ENCODE results near the gene TNK2.
"Not testable (repeated sequence)": the region's sequence is repeated elsewhere in the genome, so short reads cannot be mapped to it uniquely, and the experiment has no call there.

TNK2 gene

DNA sequence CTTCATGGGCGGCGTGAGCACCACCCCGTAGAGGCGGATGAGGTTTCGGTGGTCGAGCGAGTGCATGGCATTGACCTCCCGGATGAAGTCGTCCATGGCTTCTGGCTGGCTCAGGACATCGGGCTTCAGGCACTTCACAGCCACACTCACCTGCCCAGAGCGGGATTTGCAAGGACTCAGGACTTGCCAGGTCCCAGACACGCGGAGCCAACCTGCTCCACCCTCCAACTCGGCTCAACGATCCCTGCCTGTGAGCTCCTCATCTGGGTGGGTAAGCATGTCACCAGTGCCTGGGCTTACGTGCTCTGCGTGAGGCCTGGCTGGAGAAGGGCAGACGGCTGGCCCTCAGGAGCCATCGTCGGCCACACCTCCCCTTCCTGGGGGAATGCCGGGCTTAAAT, 25.2 kb downstream of the TNK2 start:
- no peak for DNase-seq

DNA sequence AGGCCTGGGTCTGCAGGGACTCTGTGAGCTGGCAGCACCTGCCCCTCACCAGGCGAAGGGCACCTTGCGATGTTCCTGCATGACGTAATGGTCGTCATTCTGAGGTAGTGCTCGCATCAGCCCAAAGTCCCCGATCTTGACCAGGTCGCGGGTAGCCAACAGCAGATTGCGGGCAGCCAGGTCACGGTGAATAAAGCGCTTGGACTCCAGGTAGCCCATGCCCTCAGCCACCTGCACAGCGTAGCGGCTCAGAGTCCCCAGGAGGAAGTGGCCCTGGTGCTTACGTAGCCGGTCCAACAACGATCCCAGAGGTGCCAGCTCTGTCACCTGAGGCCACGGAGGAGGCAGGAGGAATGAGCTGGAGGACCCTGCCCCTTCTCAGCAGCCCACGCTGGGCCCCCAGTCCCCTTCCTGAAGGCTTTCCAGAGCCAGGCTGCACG, 26.3 kb downstream of the TNK2 start:
- no peak for DNase-seq

DNA sequence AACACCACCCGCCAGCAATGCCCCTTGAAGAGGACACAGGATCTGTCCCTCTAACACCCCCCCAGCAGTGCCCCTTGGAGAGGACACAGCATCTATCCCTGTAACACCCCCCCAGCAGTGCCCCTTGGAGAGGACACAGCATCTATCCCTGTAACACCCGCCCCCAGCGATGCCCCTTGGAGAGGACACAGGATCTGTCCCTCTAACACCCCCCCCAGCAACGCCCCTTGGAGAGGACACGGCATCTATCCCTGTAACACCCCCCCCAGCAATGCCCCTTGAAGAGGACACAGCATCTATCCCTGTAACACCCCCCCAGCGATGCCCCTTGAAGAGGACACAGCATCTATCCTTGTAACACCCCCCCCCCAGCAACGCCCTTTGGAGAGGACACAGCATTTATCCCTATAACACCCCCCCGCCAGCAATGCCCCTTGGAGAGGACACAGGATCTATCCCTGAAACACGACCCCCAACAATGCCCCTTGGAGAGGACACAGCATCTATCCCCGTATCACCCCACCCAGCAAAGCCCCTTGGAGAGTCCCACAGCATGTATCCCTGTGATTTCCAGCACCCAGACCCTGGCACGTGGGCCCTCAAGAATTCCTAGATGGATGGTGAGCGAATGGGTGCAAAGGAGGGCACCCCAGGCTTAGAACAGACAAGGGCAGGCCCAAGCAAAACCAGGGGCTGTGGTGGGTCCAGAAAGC, 26.9 kb downstream of the TNK2 start:
- no peak for DNase-seq

DNA sequence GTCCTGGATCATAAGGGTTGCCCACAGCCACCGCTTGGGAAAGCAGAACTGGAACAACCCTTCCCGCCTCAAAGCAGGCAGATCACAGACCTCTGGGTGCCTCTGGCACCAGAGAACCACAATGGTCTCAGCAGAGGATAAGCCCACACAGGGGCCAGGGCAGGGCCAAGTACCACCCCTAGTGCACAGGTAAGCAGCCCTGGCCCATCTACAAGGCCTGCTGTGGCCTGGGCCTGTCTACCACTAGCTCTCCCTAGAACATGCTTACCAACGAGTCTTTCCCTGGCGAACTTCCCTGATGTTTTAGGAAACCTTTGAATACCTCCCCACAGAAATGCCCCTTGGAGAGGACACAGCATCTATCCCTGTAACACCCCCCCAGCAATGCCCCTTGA, 28.3 kb downstream of the TNK2 start:
- DNase-seq, result no peak

DNA sequence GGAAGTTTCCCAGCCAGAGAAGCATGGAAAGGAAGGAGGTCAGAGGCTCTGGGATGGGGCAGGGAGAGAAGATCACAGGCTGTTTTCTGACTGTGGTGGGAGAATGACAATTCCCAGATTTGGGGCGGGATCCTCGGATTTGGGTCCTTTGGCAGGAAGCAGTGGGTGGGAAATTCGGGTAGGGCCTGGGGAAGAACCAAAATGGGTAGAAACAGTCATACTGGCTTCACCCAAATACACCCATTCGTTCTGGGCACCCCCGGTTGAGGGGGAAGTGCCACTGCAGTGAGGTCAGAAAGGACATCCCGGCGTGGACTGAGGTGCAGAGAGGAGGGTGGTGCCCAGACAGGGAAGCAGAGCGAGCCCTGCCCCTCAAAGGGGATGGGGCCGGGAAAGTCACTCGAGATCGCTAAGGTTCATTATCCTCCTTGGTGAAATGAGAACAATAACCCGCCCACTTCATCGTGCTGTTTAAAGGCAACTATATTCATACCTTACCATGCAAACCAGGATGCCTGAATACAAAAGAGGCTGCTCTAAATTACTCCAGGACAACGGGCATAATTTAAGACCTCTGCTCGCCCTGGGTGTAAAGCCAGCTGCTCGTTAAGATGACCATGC, 28.8 kb downstream of the TNK2 start:
- no peak for DNase-seq

DNA sequence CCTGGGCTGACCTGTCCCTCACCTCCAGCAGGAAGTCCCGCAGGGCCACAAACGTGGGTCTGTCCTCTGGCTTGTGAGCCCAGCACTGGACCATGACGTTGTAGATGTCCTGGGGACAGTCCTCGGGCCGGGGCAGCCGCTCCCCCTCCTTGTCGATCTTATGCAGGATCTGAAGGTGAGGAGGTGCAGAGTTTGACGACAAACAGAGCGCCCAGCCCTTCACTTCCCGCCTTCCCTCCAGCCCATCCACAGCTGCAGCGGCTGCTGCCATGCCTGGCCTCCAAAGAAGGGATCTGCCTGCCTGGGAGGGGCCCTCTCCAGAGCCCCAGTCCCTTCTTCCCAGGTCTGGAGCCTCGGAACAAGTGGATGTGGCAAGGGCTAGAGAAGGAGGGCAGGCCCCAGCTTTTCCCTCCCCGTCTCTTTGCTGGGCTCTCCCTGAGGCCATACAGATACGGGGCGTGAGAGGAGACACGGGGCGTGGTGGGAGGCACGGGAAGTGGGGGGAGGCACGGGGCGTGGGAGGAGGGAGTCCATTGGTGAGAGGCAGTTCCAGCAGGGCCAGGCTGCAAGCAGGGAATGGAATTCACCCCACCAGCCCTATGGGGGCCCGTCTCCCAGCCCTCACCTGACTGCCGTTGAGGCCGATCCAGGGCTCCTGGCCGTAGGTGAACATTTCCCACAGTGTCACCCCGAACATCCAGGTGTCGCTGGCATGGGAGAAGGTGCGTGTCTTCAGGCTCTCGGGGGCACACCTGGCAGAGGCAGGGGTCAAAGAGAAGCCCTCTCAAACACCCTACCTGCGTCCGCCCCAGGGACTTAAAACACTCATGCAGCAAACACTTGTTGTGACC, 29.7 kb downstream of the TNK2 start:
- no peak for DNase-seq

DNA sequence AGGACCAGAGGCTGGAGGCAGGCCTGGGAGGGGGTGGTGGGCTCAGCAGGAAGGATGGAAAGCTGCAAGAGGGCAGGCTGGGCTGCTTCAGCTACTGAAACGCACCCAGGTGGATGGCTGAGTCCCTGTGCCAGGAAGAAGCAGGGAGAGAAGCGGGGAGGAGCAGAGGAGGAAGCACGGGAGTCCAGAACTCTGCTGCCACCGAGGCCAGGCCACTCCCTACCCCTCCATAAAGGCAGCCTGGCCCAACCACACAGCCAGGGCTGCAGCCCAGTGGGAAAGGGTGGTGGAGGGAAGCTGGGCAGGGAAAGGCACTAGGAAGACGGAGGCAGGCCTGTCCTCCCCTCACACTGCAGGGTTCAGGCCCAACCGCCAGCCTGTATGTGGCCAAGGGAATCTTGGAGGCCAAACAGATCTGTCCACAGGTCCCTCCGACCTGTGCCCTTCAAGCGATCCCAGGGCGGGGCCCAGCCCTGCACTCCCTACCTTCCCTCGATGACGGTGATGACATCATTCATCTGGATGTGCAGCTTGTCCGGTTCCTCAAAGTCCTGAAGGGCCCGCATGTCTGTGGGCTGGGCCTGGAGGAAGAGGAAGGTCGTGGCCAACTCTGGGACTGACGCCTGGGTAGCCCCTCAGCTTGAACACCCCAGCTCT, 30.5 kb downstream of the TNK2 start:
- DNase-seq, result no peak

DNA sequence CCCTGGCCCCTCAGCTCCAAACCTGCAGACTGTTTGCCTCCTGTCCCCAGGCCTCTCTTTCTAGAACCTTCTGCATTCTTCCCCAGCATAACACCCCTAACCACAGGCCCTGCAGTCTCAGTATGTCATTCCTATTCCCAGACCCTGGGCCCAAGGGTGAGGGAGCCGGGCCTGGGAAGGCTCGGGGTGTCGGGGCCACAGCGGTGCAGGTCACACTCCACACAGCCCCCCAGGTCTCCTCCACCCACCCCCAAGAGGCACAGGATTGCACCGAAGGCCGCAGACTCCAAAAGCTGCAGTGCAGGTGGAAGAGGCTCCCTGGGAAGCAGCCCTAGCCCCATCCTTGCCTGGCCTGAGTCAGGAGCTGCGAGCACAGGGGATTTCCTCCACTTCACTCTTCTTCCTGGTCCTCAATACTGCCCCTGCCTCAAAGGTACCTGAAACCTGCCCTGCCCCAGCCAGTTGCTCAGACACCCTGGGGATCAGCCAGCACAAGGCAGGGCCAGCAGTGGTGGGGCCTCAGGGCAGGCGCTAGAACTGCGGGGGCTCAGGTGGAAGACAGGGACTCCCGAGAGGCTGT, 31.1 kb downstream of the TNK2 start:
- DNase-seq, result no peak

DNA sequence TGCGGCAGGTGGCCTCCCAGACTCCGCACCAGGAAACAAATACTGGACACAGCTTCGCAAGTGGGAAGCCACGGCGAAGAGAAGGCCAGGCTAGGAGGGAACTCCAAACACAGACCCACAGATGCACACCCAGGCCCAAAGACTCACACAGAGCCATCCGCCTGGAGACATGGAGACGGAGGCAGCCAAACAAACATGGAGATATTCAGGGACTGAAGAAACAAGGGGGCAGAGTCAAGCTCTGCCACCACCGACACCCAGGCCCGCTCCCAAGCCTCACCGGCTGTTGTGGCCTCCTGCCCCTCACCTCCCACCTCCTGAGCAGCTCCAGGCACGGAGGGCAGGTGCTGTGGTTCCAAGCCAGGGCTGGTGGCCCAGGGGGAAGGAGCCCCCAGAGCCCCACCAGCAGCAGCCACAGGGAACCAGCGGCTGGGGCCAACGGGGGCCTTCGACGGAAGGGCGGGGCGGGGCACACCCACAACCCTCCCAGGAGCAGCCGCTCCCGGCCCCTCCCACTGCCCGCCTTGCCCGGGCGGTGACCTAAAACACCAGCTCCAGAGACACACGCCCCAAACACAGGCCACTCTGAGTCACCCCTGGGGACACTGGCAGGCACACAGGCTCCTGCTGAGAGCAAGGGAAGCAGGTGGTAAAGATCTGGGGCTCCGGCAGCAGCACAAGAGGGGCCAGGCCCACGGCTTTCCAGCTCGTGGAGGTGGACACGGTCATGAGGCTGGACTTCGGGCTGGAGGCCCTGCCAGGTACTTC, 31.9 kb downstream of the TNK2 start:
- no peak for DNase-seq

DNA sequence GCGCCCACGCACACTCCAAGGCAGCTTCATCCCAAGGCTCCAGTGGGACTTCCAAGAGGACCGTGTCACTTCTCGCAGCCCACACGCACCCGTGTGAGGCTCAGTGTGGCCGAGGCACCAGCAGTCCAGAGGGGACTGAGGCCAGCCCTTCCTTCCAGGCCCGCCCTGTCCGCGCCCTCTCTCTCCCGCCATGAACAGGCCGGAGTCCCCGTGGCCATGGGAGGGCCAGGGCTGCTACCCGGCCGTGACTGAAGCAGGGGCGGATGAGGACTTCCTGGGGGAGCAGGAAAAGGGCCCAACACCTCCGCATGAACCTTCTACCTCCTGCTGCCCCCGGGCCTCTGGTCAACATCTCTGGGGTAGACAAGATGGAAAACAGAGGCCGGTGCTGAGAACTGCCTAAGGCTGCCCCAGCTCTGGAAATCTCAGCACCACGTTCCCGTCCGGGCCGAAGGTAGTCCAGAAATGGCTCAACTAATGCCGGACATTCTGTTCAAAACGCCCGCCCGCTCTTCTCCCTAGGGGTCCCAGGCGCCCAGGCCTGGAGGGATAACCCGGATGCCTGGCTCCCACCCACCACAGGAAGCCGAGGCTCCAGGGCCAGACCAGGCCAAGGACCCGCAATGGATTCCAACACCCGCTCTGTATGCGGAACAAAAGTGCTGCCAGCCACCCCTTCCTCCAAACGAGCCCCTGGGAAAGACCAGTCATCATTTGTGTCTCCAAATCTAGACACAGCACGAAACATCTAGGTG, 32.7 kb downstream of the TNK2 start:
- no peak for DNase-seq

DNA sequence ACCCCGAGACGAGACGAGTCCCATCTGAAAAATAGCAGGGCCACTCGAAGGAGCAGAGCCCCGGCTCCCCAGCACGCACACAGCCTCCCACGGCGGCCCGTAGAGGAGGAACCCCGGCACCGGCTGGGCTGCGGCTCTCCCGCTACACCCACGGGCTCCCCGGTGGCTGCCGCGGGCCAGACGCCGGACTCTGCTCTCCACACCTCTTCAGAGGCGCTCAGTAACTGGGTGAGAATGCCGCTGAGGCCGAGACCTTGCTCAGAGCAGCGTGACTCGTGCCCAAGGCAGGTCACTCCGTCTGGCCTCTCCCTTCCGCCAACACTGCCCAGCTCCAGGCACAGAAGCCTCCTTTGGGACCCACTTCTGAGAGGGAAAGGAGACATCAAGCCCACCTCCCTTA, 34.4 kb downstream of the TNK2 start:
- DNase-seq, result no peak

DNA sequence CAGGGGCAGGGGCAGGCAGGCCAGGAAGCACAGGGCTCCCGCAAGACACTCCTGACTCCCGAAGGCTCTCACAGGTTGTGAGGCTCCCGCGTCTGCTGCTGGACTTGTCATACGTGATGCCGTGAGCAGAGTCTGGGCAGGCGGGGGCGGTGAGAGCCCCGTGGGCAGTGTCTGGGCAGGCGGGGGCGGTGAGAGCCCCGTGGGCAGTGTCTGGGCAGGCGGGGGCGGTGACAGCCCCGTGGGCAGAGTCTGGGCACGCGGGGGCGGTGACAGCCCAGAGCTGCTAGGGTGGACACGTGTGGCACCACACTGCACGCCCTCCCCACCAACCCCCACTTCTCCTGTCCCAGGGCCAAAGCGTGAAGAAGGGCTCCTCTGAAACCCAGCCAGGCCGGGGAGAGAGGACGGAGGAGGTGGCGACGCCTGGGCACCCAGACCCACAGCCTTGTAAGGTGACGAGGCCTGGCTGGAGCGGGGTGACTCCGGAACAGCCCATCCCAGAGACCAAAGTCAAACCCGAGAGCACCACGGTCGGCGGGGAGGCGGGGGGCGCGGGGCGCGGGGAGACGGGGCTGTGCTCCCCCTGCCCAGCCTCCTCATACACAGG, 35.0 kb downstream of the TNK2 start:
- DNase-seq, result no peak

DNA sequence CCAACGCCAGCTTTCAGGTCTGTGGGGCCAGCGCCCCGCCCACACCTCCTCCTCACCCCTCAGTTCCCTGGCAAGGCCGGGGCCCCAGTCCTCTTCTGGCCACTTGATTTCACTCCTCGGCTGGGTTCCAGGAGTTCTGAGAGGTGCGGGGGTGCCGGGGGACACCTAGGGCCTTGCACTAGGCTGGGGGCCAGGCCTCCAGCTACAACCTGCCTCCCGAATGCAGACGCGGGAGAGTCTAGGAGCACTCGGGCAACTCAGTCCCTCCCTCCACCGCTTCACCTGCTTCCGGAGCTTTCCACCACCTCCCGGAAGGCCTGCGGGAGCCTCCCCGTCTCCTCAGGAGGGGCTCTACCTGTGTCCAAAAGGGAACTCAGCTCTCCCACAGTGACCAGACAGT, 35.6 kb downstream of the TNK2 start:
- no peak for DNase-seq

DNA sequence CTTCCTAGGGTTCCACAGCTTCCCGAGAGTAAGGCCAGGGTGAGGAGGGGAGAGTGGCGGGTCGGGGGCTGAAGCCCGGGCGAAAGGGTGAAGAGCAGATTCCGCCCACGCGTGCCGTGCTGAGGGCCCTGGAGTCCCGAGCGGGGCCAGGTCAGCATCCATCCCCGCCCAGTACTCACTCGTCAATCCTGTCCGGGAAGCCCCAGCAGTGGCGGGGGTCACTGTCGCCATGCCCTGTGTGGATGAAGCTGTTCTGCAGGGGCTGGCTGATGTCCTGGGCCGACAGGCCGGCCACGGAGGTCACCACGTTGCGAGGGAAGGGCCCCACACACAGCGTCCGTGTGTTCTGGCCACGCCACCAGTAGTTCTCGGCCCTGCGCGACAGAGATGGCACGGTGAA, 36.3 kb downstream of the TNK2 start:
- DNase-seq, result no peak

DNA sequence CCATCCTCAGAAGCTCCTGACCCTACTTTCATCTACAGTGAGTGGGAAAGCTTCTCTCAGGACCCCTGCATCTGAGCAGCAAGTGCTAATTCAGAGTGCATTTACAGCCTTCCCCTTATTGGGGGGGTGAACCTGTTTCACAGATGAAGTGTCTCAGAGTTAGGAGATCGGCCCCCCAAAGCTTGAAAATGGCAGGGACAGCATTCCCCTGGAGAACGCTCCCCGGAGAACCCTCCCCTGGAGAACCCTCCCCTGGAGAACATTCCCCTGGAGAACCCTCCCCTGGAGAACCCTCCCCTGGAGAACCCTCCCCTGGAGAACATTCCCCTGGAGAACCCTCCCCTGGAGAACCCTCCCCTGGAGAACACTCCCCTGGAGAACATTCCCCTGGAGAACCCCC, 36.7 kb downstream of the TNK2 start:
- DNase-seq, result not testable (repeated sequence)

DNA sequence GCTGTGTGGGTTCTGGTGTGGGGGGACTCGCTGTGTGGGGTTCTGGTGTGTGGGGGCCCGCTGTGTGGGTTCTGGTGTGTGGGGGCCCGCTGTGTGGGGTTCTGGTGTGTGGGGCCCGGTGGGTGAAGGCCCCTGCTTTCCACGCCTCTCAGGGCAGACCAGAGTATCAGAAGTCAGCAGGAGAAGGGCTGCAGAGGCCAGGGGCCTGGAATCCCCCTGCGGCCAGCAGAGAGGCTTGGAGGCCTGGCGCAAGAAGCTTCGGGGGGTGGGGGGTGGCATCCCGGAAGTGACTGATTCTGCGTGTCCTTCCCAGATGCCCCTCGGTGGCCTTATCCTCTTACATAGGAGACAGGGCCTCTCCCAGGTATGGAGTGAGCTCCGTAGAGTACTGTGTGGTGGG, 37.4 kb downstream of the TNK2 start:
- no peak for DNase-seq

DNA sequence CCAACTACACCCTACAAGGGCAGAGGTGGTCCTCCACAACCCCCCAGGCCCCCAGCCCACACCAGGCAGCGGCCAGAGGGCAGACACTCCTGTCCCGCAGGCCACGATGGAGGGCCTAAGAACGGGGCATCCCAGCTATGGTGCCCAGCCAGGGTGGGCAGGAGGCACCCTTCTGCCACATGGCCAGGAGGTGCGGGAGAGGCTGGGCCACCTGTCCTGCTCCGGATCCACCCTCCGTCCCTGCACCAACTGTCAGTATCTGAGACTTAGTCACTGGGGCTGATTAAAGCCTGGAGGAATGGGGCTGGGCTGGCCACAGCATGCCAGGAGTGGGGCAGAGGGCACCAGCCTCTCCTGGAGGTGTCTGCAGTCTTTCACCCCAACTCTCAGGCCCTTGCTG, 37.9 kb downstream of the TNK2 start:
- DNase-seq, result no peak

DNA sequence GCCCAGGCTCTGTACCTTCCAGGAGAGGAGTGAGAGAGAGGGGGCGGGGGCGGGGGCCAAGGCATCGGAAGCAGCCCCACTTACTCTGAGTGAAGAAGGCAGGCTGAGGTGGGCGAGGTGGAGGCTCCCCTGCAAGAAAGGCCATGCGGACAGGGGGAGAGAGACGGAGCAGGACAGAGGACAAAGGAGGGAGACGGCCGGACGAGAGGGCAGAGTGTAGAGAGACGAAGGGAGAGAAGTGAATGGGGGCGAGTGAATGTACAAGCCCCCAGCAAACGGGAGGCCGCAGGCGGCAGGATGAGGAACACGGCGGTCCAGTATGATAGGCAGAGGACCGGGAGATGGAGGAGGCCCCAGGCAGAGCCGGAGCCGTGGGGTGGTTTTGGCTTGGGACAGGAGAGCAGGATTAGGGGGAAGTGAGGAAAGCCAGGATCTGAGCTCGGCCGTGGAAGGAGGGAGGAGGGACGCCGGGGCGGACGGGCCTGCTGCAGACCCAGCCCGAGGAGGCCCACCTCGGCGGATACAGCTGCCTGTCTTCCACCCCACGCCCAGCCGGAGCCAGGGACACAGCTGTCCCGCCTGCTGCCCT, 38.8 kb downstream of the TNK2 start:
- no peak for DNase-seq

DNA sequence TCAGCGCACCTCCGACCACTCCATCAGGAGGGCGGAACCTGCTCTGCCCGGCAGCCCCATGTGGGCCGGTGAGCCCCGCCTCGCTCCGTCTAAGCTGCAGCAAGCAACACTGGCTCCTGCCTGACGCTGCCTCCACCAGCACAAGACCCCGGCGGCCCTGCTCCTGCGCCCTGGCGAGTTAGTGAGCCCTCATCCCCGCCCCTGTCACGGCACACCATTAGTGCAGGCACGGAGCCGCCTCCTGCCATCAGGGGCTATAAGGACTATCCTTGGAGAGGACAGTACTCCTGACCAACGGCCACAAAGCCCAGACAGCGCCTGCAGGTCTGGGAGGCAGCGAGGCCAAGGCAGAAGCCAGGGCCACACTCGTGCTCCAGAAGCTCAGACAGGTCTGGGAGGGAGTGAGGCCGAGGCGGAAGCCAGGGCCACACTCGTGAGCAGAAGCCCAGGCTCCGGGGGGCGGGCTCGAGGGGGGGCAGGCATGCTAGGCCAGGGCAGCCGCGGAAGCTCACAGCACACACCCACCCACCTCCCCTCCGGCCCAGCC, 39.4 kb downstream of the TNK2 start:
- no peak for DNase-seq

DNA sequence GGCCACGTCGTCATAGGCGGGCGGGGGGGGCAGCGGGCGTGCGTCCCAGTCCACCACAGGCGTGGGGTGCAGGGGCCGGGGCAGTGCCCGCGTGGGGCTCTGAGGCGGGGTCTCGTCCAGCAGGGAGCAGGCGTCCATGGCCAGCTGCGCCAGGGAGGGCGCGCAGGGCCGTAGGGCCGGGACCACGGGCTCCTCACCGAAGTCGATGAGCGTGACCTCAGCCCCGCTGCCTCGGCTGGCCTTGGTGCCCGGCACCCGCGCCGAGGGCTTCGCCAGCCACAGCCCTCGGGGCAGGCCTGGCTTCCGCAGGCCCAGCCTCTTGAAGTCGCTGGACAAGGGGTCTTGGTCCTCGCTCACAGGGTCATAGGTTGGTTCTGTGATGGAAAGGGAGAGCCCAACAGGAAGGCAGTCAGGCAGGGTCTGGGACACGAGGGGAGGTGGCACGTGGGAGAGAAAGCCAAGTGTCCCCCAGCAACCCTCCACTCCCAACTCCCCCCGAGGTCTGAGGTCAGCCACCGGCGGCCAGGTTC, 40.0 kb downstream of the TNK2 start:
- DNase-seq, result no peak
